Mesendoderm (in vitro differentiated cells): Measurements from ENCODE around the gene GRIK4.

Experiments
- DNase-seq: peaks from one replicate; pipeline ENCODE4 v3.0.0; 2013
- H2AK5ac ChIP-seq: 2 replicates; pipeline ENCODE4 v1.6.1; 2013; ENCODE audit warnings: low read length, inconsistent platforms
- H2BK120ac ChIP-seq: 2 replicates; pipeline ENCODE4 v1.6.1; 2013; ENCODE audit warnings: low read depth, mild to moderate bottlenecking, low read length, moderate library complexity, mixed read lengths
- H2BK15ac ChIP-seq: replicated peaks from 2 replicates; pipeline ENCODE4 v1.6.1; 2013; ENCODE audit warnings: low read depth, mild to moderate bottlenecking, moderate library complexity
- H2BK5ac ChIP-seq: 2 replicates; pipeline ENCODE4 v1.6.1; 2013; ENCODE audit warnings: low read length, inconsistent platforms
- H3K18ac ChIP-seq: 2 replicates; pipeline ENCODE4 v1.6.1; 2013; ENCODE audit warnings: mild to moderate bottlenecking, low read length, mixed read lengths
- H3K23ac ChIP-seq: one replicate; pipeline ENCODE4 v1.6.1; 2013; ENCODE audit warnings: low read length
- H3K27ac ChIP-seq: 2 replicates; pipeline ENCODE4 v1.5.1; 2013; ENCODE audit warnings: low read depth, mild to moderate bottlenecking, inconsistent platforms, low read length, moderate library complexity
- H3K27me3 ChIP-seq: 2 replicates; pipeline ENCODE4 v1.6.1; 2013; ENCODE audit warnings: low read length, control low read depth, mild to moderate bottlenecking, inconsistent platforms; ENCODE audit not compliant: insufficient read depth, poor library complexity
- H3K36me3 ChIP-seq: 2 replicates; pipeline ENCODE4 v1.6.1; 2013; ENCODE audit warnings: low read length, inconsistent platforms; ENCODE audit not compliant: control insufficient read depth, insufficient read depth
- H3K4ac ChIP-seq: one replicate; pipeline ENCODE4 v1.6.1; 2013; ENCODE audit warnings: low read depth, mild to moderate bottlenecking, low read length, moderate library complexity
- H3K4me1 ChIP-seq: 2 replicates; pipeline ENCODE4 v1.6.1; 2013; ENCODE audit warnings: low read depth, low read length, inconsistent platforms; ENCODE audit not compliant: control insufficient read depth
- H3K4me2 ChIP-seq: 2 replicates; pipeline ENCODE4 v1.6.1; 2013; ENCODE audit warnings: low read length
- H3K4me3 ChIP-seq: 2 replicates; pipeline ENCODE4 v1.5.1; 2013; ENCODE audit warnings: mild to moderate bottlenecking, low read length
- H3K56ac ChIP-seq: one replicate; pipeline ENCODE4 v1.6.1; 2013; ENCODE audit warnings: low read length
- H3K79me1 ChIP-seq: 2 replicates; pipeline ENCODE4 v1.6.1; 2013; ENCODE audit warnings: low read length, inconsistent platforms
- H3K79me2 ChIP-seq: 2 replicates; pipeline ENCODE4 v1.6.1; 2013; ENCODE audit warnings: mild to moderate bottlenecking, low read length; ENCODE audit not compliant: control insufficient read depth, insufficient read depth
- H3K9ac ChIP-seq: 2 replicates; pipeline ENCODE4 v1.6.1; 2013; ENCODE audit warnings: low read length, inconsistent platforms
- H4K5ac ChIP-seq: one replicate; pipeline ENCODE4 v1.6.1; 2013; ENCODE audit warnings: low read length
- H4K8ac ChIP-seq: one replicate; pipeline ENCODE4 v1.6.1; 2013; ENCODE audit warnings: low read depth, mild to moderate bottlenecking, control low read depth, low read length, moderate library complexity
- whole genome bisulfite sequencing: extraction: QIAGEN DNeasy Blood & Tissue Kit; methylation state at CpG from one replicate; pipeline ENCODE4 v1.1.7; 2013; ENCODE audit warnings: low lambda C conversion rate, missing lambda C conversion rate; ENCODE audit not compliant: insufficient coverage; ENCODE audit errors: extremely low coverage; 5-methylcytosine and 5-hydroxymethylcytosine counted together

The GRIK4 gene

DNA sequence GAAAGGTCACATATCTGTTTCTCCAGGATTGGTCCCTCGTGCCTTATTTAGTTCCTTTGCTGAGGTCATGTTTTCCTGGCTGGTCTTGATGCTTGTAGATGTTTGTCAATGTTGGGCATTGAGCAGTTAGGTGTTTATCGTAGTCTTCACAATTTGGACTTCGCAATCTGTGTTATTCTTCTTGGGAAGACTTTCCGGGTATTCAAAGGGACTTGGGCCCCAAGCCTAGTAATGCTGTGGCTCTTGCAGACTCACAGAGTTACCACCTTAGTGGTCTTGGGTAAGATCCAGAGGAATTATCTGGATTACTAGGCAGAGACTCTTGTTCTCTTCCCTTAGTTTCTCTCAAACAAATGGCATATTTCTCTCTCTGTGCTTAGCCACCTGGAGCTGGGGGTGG, 223.5 kb downstream of the GRIK4 start:
- H3K23ac ChIP-seq, result no peak overlapping the region
- no peak overlapping the region for H3K4ac ChIP-seq
- no peak overlapping the region for H3K4me3 ChIP-seq
- no peak overlapping the region for H3K4me2 ChIP-seq
- H4K8ac ChIP-seq, result no peak overlapping the region
- WGBS, result no CpG with 5 or more reads among the region's 4 CpGs
- no peak for DNase-seq
- H3K27me3 ChIP-seq, result no peaks in the 10 kb centered on the region
- no peaks in the 10 kb centered on the region for H3K79me2 ChIP-seq
- no peaks in the 10 kb centered on the region for H3K4me1 ChIP-seq
- no peak overlapping the region for H3K9ac ChIP-seq
- no peak overlapping the region for H3K18ac ChIP-seq
- H2BK15ac ChIP-seq, result no peak overlapping the region
- no peak overlapping the region for H4K5ac ChIP-seq
- H3K27ac ChIP-seq, result no peak overlapping the region
- no peaks in the 10 kb centered on the region for H3K79me1 ChIP-seq
- no peak overlapping the region for H2BK5ac ChIP-seq
- H3K56ac ChIP-seq, result no peak overlapping the region
- H2AK5ac ChIP-seq, result no peak overlapping the region
- H2BK120ac ChIP-seq, result no peak overlapping the region
- H3K36me3 ChIP-seq, result no peaks in the 10 kb centered on the region

DNA sequence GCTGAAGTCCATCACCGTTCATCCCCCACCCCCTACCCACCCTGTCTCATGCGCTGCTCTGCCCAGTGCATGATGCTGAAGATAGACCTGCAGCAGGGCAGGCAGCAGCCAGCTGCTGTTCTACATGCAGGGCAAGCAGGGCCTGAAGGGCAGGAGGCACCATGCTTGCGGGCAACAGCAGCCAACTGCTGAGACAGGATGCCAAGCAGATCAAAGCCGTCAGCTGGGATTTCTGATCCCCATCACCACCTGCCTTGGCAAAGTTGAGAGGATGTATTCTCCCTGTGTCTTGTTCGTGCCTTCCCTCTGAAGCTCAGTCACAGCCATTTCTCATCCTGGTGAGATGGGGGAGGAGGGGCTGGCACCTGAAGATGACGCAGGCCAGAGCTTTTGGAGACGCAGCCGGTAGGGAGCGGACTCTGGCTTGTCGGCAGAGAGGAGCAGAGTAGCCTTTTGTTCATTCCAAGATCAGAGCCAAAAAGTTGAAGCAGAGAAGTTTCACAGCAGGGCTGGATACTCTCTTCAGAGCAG, 227.0 kb downstream of the GRIK4 start:
- no peak overlapping the region for H3K4ac ChIP-seq
- no peaks in the 10 kb centered on the region for H3K4me1 ChIP-seq
- H2AK5ac ChIP-seq, result no peak overlapping the region
- H3K9ac ChIP-seq, result no peak overlapping the region
- no peak for DNase-seq
- H3K4me3 ChIP-seq, result no peak overlapping the region
- H3K4me2 ChIP-seq, result no peak overlapping the region
- no peaks in the 10 kb centered on the region for H3K27me3 ChIP-seq
- WGBS, result no CpG with 5 or more reads among the region's 10 CpGs
- H3K27ac ChIP-seq, result no peak overlapping the region
- H2BK5ac ChIP-seq, result no peak overlapping the region
- no peak overlapping the region for H4K8ac ChIP-seq
- H2BK15ac ChIP-seq, result no peak overlapping the region
- no peaks in the 10 kb centered on the region for H3K79me2 ChIP-seq
- no peak overlapping the region for H3K23ac ChIP-seq
- H2BK120ac ChIP-seq, result no peak overlapping the region
- H4K5ac ChIP-seq, result no peak overlapping the region
- H3K36me3 ChIP-seq, result no peaks in the 10 kb centered on the region
- no peaks in the 10 kb centered on the region for H3K79me1 ChIP-seq
- H3K56ac ChIP-seq, result no peak overlapping the region
- H3K18ac ChIP-seq, result no peak overlapping the region

GRCh38 chr11:120739780-120740179, 228.2 kb downstream of the GRIK4 start:
- DNase-seq, result no peak
- no CpG with 5 or more reads among the region's 3 CpGs for WGBS

DNA sequence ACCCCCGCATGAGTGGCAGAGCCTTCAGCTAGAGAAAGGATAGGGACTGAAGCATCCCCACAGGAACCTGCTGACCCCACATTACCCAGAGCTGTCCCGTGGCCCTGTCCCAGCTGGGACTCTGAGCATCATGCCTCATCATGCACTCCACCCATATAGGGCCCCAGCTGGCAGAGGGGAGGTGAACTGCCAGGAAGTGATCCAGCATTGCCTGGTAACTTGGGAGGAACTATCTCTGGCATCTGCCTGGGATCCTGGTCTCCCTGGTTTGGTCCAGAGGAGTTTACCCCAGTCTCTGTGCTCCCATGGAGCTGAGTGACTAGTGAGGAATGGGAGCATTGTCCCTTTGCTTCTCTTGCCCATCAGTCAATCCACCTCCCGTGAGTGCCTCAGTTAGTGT, 228.8 kb downstream of the GRIK4 start:
- H2AK5ac ChIP-seq, result no peak overlapping the region
- H3K9ac ChIP-seq, result no peak overlapping the region
- no peak overlapping the region for H2BK15ac ChIP-seq
- H3K27ac ChIP-seq, result no peak overlapping the region
- no peak overlapping the region for H3K18ac ChIP-seq
- no peak overlapping the region for H3K4me2 ChIP-seq
- H2BK120ac ChIP-seq, result no peak overlapping the region
- no peaks in the 10 kb centered on the region for H3K27me3 ChIP-seq
- no peak overlapping the region for H4K5ac ChIP-seq
- H3K4me3 ChIP-seq, result no peak overlapping the region
- no peaks in the 10 kb centered on the region for H3K36me3 ChIP-seq
- H2BK5ac ChIP-seq, result no peak overlapping the region
- H3K23ac ChIP-seq, result no peak overlapping the region
- H3K79me2 ChIP-seq, result no peaks in the 10 kb centered on the region
- H3K4ac ChIP-seq, result no peak overlapping the region
- H3K56ac ChIP-seq, result no peak overlapping the region
- H4K8ac ChIP-seq, result no peak overlapping the region
- WGBS, result no CpG with 5 or more reads among the region's 3 CpGs
- DNase-seq, result no peak
- no peaks in the 10 kb centered on the region for H3K79me1 ChIP-seq
- no peaks in the 10 kb centered on the region for H3K4me1 ChIP-seq

More at GRCh38 chr11:120739780-120740179, 228.2 kb downstream of the GRIK4 start:
- Histone ChIP-seq H2BK120ac (no peak overlapping the region), H4K5ac (no peak overlapping the region), H2BK15ac (no peak overlapping the region), H3K23ac (no peak overlapping the region), H3K79me1 (no peaks in the 10 kb centered on the region), H3K4me1 (no peaks in the 10 kb centered on the region), H3K18ac (no peak overlapping the region), H3K79me2 (no peaks in the 10 kb centered on the region), H2BK5ac (no peak overlapping the region), H3K27me3 (no peaks in the 10 kb centered on the region), H3K4me3 (no peak overlapping the region), H4K8ac (no peak overlapping the region), H3K9ac (no peak overlapping the region), H3K56ac (no peak overlapping the region), H3K36me3 (no peaks in the 10 kb centered on the region), H3K4ac (no peak overlapping the region), H3K27ac (no peak overlapping the region), H3K4me2 (no peak overlapping the region), H2AK5ac (no peak overlapping the region)

- H3K4me2 ChIP-seq, result no peak overlapping the region
- H3K4me1 ChIP-seq, result peaks cover 2% of the 10 kb centered on the region
- H2BK120ac ChIP-seq, result no peak overlapping the region
- H3K18ac ChIP-seq, result no peak overlapping the region
- no peak overlapping the region for H4K8ac ChIP-seq
- no peaks in the 10 kb centered on the region for H3K79me2 ChIP-seq
- no peaks in the 10 kb centered on the region for H3K79me1 ChIP-seq
- H2BK5ac ChIP-seq, result no peak overlapping the region
- H3K23ac ChIP-seq, result no peak overlapping the region
- no peak overlapping the region for H4K5ac ChIP-seq
- no peaks in the 10 kb centered on the region for H3K36me3 ChIP-seq
- no peak for DNase-seq
- H3K56ac ChIP-seq, result no peak overlapping the region
- H3K27ac ChIP-seq, result no peak overlapping the region
- H3K4ac ChIP-seq, result no peak overlapping the region
- no peak overlapping the region for H2BK15ac ChIP-seq
- H3K27me3 ChIP-seq, result no peaks in the 10 kb centered on the region
- no peak overlapping the region for H3K9ac ChIP-seq
- no peak overlapping the region for H2AK5ac ChIP-seq
- no peak overlapping the region for H3K4me3 ChIP-seq
- no CpG with 5 or more reads among the region's 14 CpGs for WGBS
Observed at GRCh38 chr11:120744016-120744994, 232.8 kb downstream of the GRIK4 start.
